SK-N-SH (cell line): ENCODE results near the gene TRIM6. TPM values are rescaled to one million over a fixed set of nuclear protein-coding genes. Genes with fewer than 3 reads are reported as not detected.

Experiments used
- CTCF ChIA-PET: fragments of 300-600, 350-600 bp; formaldehyde crosslinking; extraction: SDS; loops from one replicate; lab custom pipeline; 2021; lab: Yijun Ruan, JAX
- POLR2A ChIA-PET: fragments of 350-600 bp; sonication (Branson Sonifier 250); formaldehyde crosslinking; extraction: SDS; loops from one replicate; lab custom pipeline; 2020; ENCODE audit warnings: antibody characterized with exemption, inconsistent platforms; lab: Yijun Ruan, JAX
- DNase-seq: peaks from one replicate; pipeline ENCODE4 v3.0.0; 2012
- H2AFZ ChIP-seq: fragments of 200-600 bp; sonication (generic); 2 replicates; pipeline ENCODE4 v1.8.1; 2016; ENCODE audit warnings: antibody characterized with exemption, mild to moderate bottlenecking, low read depth
- H3F3A ChIP-seq: fragments of 200-600 bp; sonication (generic); replicated peaks from 2 replicates; pipeline ENCODE3; 2016; ENCODE audit warnings: antibody characterized with exemption, mild to moderate bottlenecking; ENCODE audit not compliant: insufficient read depth
- H3K27ac ChIP-seq, 2 experiments: fragments of 200-500 bp in 1 of 2; fragments of 200-600 bp in 1 of 2; sonication (Bioruptor generic) in 1 of 2; sonication (generic), shearing (Covaris generic) in 1 of 2; 2 replicates each; pipeline versions ENCODE4 v1.5.1 to v1.6.1; 2014 to 2016; ENCODE audit warnings: low read depth in 2 of 2, inconsistent platforms in 1 of 2, low read length in 1 of 2, mild to moderate bottlenecking in 1 of 2, mixed read lengths in 1 of 2
- H3K27me3 ChIP-seq: fragments of 200-600 bp; sonication (generic), shearing (Covaris generic); 2 replicates; pipeline ENCODE4 v1.6.1; 2016; ENCODE audit warnings: mixed run types; ENCODE audit not compliant: insufficient read depth
- H3K36me3 ChIP-seq, 2 experiments: fragments of 200-500 bp in 1 of 2; fragments of 200-600 bp in 1 of 2; sonication (Bioruptor generic) in 1 of 2; sonication (generic) in 1 of 2; replicated peaks in 1 of 2; 2 replicates each; pipeline versions ENCODE3 to v1.5.1; 2014 to 2016; ENCODE audit warnings: low read length in 1 of 2, mild to moderate bottlenecking in 1 of 2; ENCODE audit not compliant: insufficient read depth in 2 of 2, control insufficient read depth in 1 of 2
- H3K4me1 ChIP-seq, 2 experiments: fragments of 200-500 bp in 1 of 2; fragments of 200-600 bp in 1 of 2; sonication (Bioruptor generic) in 1 of 2; sonication (generic), shearing (Covaris generic) in 1 of 2; 2 replicates each; pipeline versions ENCODE4 v1.5.1 to v1.6.1; 2014 to 2016; ENCODE audit warnings: low read depth in 1 of 2, low read length in 1 of 2, mixed run types in 1 of 2; ENCODE audit not compliant: insufficient read depth in 2 of 2, control insufficient read depth in 1 of 2
- H3K4me2 ChIP-seq: fragments of 200-600 bp; sonication (generic), shearing (Covaris generic); 2 replicates; pipeline ENCODE4 v1.6.1; 2017; ENCODE audit warnings: mixed run types
- H3K4me3 ChIP-seq, 2 experiments: fragments of 200-500 bp in 1 of 2; fragments of 200-600 bp in 1 of 2; sonication (Bioruptor generic) in 1 of 2; sonication (generic), shearing (Covaris generic) in 1 of 2; 2 replicates each; pipeline versions ENCODE4 v1.5.1 to v1.8.1; 2014 to 2016; ENCODE audit warnings: low read depth in 2 of 2, inconsistent platforms in 1 of 2, low read length in 1 of 2, mild to moderate bottlenecking in 1 of 2, mixed read lengths in 1 of 2, moderate library complexity in 1 of 2
- H3K79me2 ChIP-seq: fragments of 200-600 bp; sonication (generic); 2 replicates; pipeline ENCODE4 v1.8.1; 2017; ENCODE audit warnings: mild to moderate bottlenecking; ENCODE audit not compliant: insufficient read depth
- H3K9ac ChIP-seq: fragments of 200-600 bp; sonication (generic); 2 replicates; pipeline ENCODE4 v1.6.1; 2017; ENCODE audit warnings: mixed run types
- H3K9me2 ChIP-seq: fragments of 200-600 bp; sonication (generic); 2 replicates; pipeline ENCODE4 v1.6.1; 2017; ENCODE audit warnings: mixed run types
- H3K9me3 ChIP-seq: fragments of 200-600 bp; sonication (generic); 2 replicates; pipeline ENCODE4 v1.6.1; 2017; ENCODE audit warnings: mixed run types, mild to moderate bottlenecking, moderate library complexity
- H4K20me1 ChIP-seq: fragments of 200-600 bp; sonication (generic); 2 replicates; pipeline ENCODE4 v1.6.1; 2017; ENCODE audit warnings: mild to moderate bottlenecking, mixed run types; ENCODE audit not compliant: insufficient read depth
- EP300 ChIP-seq, 2 experiments: IDR thresholded peaks; 2 replicates each; pipeline versions ENCODE4 v1.4.0 to v1.6.1; 2012; ENCODE audit warnings: borderline replicate concordance in 1 of 2, low read depth in 1 of 2, low read length in 1 of 2
- EZH2phosphoT487 ChIP-seq: fragments of 200-600 bp; sonication (generic); IDR thresholded peaks from 2 replicates; pipeline ENCODE4 v1.6.1; 2017; ENCODE audit warnings: low read depth, mixed run types, mild to moderate bottlenecking, antibody characterized with exemption, moderate library complexity, borderline replicate concordance
- GABPA ChIP-seq: IDR thresholded peaks from 2 replicates; pipeline ENCODE4 v1.4.0; 2012; ENCODE audit warnings: low read depth, mild to moderate bottlenecking
- JUND ChIP-seq: IDR thresholded peaks from 2 replicates; pipeline ENCODE4 v1.4.0; 2012
- MEF2A ChIP-seq: IDR thresholded peaks from 2 replicates; pipeline ENCODE4 v1.4.0; 2012; ENCODE audit warnings: low read depth, borderline replicate concordance
- NFIC ChIP-seq: IDR thresholded peaks from 2 replicates; pipeline ENCODE4 v1.4.0; 2012; ENCODE audit warnings: borderline replicate concordance
- RXRA ChIP-seq: IDR thresholded peaks from 2 replicates; pipeline ENCODE4 v1.4.0; 2012; ENCODE audit warnings: low read depth, mild to moderate bottlenecking, borderline replicate concordance
- SIN3A ChIP-seq: IDR thresholded peaks from 2 replicates; pipeline ENCODE4 v1.6.1; 2012; ENCODE audit warnings: low read depth, mild to moderate bottlenecking, low read length, moderate library complexity, borderline replicate concordance
- TAF1 ChIP-seq: IDR thresholded peaks from 2 replicates; pipeline ENCODE4 v1.6.1; 2012; ENCODE audit warnings: low read depth, mild to moderate bottlenecking, low read length, moderate library complexity, borderline replicate concordance
- TCF12 ChIP-seq: IDR thresholded peaks from 2 replicates; pipeline ENCODE4 v1.4.0; 2012
- TEAD4 ChIP-seq: IDR thresholded peaks from 2 replicates; pipeline ENCODE4 v1.4.0; 2012; ENCODE audit warnings: mild to moderate bottlenecking, borderline replicate concordance; ENCODE audit not compliant: insufficient read depth
- WGBS: methylation state at CpG from one replicate; pipeline ENCODE4 v1.1.6; 2017; ENCODE audit warnings: low lambda C conversion rate; 5-methylcytosine and 5-hydroxymethylcytosine counted together
- polyA plus RNA-seq, 3 experiments: library from polyadenylated mRNA; depleted of rRNA; stranded (reverse); fragments of >200 nt; gene quantifications; 2 replicates each; pipeline ENCODE4 v1.2.3, GENCODE V29; 2012
- TF ChIP-seq, protein P1 (sequence below): IDR thresholded peaks from 2 replicates; pipeline ENCODE4; 2012
- TF ChIP-seq, protein P2 (sequence below): IDR thresholded peaks from 2 replicates; pipeline ENCODE4 v1.4.0; 2012; ENCODE audit warnings: low read depth, borderline replicate concordance
- TF ChIP-seq, protein P3 (sequence below): fragments of 150-350 bp; IDR thresholded peaks from 2 replicates; pipeline ENCODE4 v1.6.1; 2017; ENCODE audit warnings: antibody characterized with exemption, low read length, low read depth, borderline replicate concordance
- TF ChIP-seq, protein P4 (sequence below): IDR thresholded peaks from 2 replicates; pipeline ENCODE4 v1.6.1; 2012; ENCODE audit warnings: mild to moderate bottlenecking, low read depth, low read length, moderate library complexity
- TF ChIP-seq, protein P5 (sequence below): IDR thresholded peaks from 2 replicates; pipeline ENCODE4 v1.4.0; 2012; ENCODE audit warnings: low read depth

Gene TRIM6, protein sequence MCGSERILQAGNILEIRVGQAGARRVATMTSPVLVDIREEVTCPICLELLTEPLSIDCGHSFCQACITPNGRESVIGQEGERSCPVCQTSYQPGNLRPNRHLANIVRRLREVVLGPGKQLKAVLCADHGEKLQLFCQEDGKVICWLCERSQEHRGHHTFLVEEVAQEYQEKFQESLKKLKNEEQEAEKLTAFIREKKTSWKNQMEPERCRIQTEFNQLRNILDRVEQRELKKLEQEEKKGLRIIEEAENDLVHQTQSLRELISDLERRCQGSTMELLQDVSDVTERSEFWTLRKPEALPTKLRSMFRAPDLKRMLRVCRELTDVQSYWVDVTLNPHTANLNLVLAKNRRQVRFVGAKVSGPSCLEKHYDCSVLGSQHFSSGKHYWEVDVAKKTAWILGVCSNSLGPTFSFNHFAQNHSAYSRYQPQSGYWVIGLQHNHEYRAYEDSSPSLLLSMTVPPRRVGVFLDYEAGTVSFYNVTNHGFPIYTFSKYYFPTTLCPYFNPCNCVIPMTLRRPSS
- polyA plus RNA-seq (2012; rRNA removed) = 0.46 and 0.94 TPM in 2 replicates
- 0.51 and 0.66 TPM in 2 replicates for polyA plus RNA-seq (2012; cell fraction: cytosol; rRNA removed)
- 0.54 and 0.77 TPM in 2 replicates for polyA plus RNA-seq (2012; cell fraction: nucleus; rRNA removed)

DNA sequence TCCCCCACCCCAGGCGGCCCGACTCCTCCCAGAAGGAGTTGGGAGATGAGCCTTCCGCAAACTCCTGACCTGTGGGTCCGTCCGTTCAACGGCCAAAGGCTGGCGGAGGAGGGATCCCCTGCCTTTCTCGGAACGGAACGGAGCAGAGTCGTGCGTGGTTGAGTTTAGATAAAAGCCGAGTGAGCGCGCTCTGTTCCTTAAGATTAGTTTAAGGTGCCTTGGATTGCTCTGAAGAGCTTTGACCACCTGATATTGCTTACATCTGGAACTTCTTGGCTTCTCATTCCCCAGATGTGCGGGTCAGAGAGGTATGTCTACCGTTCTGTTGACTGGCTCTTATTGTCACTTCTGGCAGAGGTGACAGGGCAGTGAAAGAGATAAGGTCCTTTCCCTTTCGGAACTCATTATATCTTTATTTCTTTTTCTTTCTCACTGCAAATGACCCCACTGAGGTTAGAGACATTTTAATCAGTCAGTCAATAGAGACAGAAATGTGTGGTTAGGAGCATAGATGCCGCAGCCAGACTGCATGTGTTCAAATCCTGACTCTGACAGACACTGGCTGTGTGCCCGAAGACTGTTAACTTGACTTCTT lies at the start of gene TRIM6:
TRIM6 (plus strand) TSS at position 31 of the 595 bp plus-strand sequence; CDS start at position 292, 261 bp downstream.
- ChIA-PET CTCF (no interaction called here), POLR2A (no interaction called here)
- no peaks in the 10 kb centered on the region for H3K36me3 ChIP-seq
- H3K9me3 ChIP-seq = no peaks in the 10 kb centered on the region
- H3K4me1 ChIP-seq = no peaks in the 10 kb centered on the region
- 8% methylated on average over 17 of the region's 20 CpGs for WGBS
- H4K20me1 ChIP-seq = no peaks in the 10 kb centered on the region
- no peak within 1 kb of the TSS for H2AFZ ChIP-seq
- TF ChIP-seq EZH2phosphoT487 = no peak
- no peak for TF ChIP-seq EP300 (IDR thresholded peaks at IDR 0.05; ENCODE audit: borderline replicate concordance in 1 of 2, low read depth in 1 of 2, low read length in 1 of 2)
- TF ChIP-seq, protein P1, sequence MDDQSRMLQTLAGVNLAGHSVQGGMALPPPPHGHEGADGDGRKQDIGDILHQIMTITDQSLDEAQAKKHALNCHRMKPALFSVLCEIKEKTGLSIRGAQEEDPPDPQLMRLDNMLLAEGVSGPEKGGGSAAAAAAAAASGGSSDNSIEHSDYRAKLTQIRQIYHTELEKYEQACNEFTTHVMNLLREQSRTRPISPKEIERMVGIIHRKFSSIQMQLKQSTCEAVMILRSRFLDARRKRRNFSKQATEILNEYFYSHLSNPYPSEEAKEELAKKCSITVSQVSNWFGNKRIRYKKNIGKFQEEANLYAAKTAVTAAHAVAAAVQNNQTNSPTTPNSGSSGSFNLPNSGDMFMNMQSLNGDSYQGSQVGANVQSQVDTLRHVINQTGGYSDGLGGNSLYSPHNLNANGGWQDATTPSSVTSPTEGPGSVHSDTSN = no peak
- peaks cover 38% of the 10 kb centered on the region; the same call in 1 of the 2 replicates for H3K27me3 ChIP-seq
- H3F3A ChIP-seq = peaks cover 8% of the 10 kb centered on the region
- DNase-seq = no peak
- H3K27ac ChIP-seq = no peak within 1 kb of the TSS
- H3K4me2 ChIP-seq = peak within 1 kb of the TSS; percentile 61
- H3K4me3 ChIP-seq = peak within 1 kb of the TSS; percentile 34 to 49; a peak in 3 of 4 replicates
- H3K79me2 ChIP-seq = no peaks in the 10 kb centered on the region
- H3K9me2 ChIP-seq = no peaks in the 10 kb centered on the region
- no peak within 1 kb of the TSS for H3K9ac ChIP-seq

DNA sequence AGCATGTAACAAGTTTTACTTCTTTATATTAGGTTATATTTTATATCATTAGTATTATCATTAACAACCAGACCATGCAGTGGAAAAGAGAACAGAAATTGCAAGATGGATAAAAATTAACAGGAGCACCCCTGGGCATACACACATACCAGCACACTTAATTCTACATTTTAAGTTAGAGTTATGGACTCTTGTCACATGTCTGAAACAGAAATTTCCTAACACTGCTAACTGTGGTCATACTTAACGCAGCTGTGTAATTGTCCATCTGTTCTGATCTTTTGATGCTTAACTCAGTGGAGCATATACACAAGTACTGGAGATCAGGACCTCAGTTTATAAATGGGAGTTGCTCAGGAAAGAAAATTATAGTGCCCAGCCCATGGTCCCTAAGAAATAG lies 48.5 kb upstream of the TRIM6 start:
- no peak for DNase-seq
- ChIA-PET POLR2A (no interaction called here), CTCF (interaction anchor here (0.9 kb wide), 1 partner anchor 17 kb away, joined by 3 read pairs; no protein-coding TSS in a partner anchor)
- TF ChIP-seq, protein P2, sequence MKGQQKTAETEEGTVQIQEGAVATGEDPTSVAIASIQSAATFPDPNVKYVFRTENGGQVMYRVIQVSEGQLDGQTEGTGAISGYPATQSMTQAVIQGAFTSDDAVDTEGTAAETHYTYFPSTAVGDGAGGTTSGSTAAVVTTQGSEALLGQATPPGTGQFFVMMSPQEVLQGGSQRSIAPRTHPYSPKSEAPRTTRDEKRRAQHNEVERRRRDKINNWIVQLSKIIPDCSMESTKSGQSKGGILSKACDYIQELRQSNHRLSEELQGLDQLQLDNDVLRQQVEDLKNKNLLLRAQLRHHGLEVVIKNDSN = no peak
- TF ChIP-seq GABPA = no peak
- TF ChIP-seq EZH2phosphoT487 = no peak
- TF ChIP-seq, protein P3, sequence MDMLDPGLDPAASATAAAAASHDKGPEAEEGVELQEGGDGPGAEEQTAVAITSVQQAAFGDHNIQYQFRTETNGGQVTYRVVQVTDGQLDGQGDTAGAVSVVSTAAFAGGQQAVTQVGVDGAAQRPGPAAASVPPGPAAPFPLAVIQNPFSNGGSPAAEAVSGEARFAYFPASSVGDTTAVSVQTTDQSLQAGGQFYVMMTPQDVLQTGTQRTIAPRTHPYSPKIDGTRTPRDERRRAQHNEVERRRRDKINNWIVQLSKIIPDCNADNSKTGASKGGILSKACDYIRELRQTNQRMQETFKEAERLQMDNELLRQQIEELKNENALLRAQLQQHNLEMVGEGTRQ = no peak
- TF ChIP-seq, protein P1 = no peak
- TF ChIP-seq TAF1 = no peak
- TF ChIP-seq, protein P4, sequence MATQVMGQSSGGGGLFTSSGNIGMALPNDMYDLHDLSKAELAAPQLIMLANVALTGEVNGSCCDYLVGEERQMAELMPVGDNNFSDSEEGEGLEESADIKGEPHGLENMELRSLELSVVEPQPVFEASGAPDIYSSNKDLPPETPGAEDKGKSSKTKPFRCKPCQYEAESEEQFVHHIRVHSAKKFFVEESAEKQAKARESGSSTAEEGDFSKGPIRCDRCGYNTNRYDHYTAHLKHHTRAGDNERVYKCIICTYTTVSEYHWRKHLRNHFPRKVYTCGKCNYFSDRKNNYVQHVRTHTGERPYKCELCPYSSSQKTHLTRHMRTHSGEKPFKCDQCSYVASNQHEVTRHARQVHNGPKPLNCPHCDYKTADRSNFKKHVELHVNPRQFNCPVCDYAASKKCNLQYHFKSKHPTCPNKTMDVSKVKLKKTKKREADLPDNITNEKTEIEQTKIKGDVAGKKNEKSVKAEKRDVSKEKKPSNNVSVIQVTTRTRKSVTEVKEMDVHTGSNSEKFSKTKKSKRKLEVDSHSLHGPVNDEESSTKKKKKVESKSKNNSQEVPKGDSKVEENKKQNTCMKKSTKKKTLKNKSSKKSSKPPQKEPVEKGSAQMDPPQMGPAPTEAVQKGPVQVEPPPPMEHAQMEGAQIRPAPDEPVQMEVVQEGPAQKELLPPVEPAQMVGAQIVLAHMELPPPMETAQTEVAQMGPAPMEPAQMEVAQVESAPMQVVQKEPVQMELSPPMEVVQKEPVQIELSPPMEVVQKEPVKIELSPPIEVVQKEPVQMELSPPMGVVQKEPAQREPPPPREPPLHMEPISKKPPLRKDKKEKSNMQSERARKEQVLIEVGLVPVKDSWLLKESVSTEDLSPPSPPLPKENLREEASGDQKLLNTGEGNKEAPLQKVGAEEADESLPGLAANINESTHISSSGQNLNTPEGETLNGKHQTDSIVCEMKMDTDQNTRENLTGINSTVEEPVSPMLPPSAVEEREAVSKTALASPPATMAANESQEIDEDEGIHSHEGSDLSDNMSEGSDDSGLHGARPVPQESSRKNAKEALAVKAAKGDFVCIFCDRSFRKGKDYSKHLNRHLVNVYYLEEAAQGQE = no peak
- no peak for TF ChIP-seq TCF12
- TF ChIP-seq SIN3A = no peak
- no peak for TF ChIP-seq MEF2A
- TF ChIP-seq JUND = no peak
- TF ChIP-seq NFIC = no peak
- no peak for TF ChIP-seq RXRA
- TF ChIP-seq TEAD4 = no peak
- TF ChIP-seq, protein P5, sequence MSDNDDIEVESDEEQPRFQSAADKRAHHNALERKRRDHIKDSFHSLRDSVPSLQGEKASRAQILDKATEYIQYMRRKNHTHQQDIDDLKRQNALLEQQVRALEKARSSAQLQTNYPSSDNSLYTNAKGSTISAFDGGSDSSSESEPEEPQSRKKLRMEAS = no peak

More for the DNA sequence above, 48.5 kb upstream of the TRIM6 start:
- H3K27ac ChIP-seq = no peak overlapping the region
- no peaks in the 10 kb centered on the region for H3K4me1 ChIP-seq
- H3K4me2 ChIP-seq = no peak overlapping the region
- H2AFZ ChIP-seq = no peak overlapping the region
- peaks cover 8% of the 10 kb centered on the region; the same call in 1 of the 2 replicates for H3K27me3 ChIP-seq
- H3K4me3 ChIP-seq = no peak overlapping the region
- H3K9ac ChIP-seq = no peak overlapping the region
- no peaks in the 10 kb centered on the region for H3K79me2 ChIP-seq
- H3K9me2 ChIP-seq = no peaks in the 10 kb centered on the region
- H4K20me1 ChIP-seq = no peaks in the 10 kb centered on the region
- H3K9me3 ChIP-seq = no peaks in the 10 kb centered on the region
- H3F3A ChIP-seq = no peaks in the 10 kb centered on the region
- no peaks in the 10 kb centered on the region for H3K36me3 ChIP-seq
- 0% methylated on average over 1 of the region's 1 CpG for WGBS
